DOHH2 (cell line): ENCODE measurements around the gene CASTOR2.

ENCODE experiments used
- EZH2phosphoT487 ChIP-seq: fragments of 200-600 bp; sonication (generic); IDR thresholded peaks from 2 replicates; pipeline ENCODE4 v1.6.1; 2017; ENCODE audit warnings: borderline replicate concordance, mild to moderate bottlenecking, antibody characterized with exemption, low read length, moderate library complexity, mixed read lengths
- TF ChIP-seq, protein P1 (sequence below): fragments of 200-600 bp; sonication (generic); IDR thresholded peaks from one replicate; pipeline ENCODE4 v1.5.1; 2014; ENCODE audit warnings: antibody characterized with exemption, mild to moderate bottlenecking, low read depth, low read length; ENCODE audit not compliant: poor library complexity, severe bottlenecking

DNA sequence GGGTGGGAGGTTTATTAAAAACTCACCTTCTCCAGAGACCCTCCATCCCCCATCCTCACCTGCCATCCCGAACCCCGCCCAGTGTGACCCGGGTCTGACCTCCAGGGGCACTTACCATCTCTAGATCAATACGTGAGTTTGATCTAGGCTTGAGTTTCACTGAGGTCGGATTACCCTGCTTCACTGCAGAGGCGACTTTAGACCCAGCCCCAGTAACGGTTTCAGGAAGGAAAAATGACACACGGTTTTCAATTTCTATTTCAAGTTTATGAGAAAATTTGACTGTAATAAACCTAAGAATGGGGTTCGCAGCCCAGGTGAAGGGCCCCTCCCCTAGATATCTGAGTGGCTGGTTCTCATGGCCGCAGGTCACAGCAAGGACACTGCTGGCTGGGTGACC, 76.0 kb downstream of the CASTOR2 start:
- TF ChIP-seq, protein P1, sequence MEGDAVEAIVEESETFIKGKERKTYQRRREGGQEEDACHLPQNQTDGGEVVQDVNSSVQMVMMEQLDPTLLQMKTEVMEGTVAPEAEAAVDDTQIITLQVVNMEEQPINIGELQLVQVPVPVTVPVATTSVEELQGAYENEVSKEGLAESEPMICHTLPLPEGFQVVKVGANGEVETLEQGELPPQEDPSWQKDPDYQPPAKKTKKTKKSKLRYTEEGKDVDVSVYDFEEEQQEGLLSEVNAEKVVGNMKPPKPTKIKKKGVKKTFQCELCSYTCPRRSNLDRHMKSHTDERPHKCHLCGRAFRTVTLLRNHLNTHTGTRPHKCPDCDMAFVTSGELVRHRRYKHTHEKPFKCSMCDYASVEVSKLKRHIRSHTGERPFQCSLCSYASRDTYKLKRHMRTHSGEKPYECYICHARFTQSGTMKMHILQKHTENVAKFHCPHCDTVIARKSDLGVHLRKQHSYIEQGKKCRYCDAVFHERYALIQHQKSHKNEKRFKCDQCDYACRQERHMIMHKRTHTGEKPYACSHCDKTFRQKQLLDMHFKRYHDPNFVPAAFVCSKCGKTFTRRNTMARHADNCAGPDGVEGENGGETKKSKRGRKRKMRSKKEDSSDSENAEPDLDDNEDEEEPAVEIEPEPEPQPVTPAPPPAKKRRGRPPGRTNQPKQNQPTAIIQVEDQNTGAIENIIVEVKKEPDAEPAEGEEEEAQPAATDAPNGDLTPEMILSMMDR: no peak
- TF ChIP-seq EZH2phosphoT487: no peak
